Activated T-helper 2 cell treated with anti-CD3 and anti-CD28 coated beads, Interferon-gamma antibody, Interleukin-2, Interleukin-4, amounts not matched to agents 10 μg/mL and 5 μg/mL and 100 μg/mL, durations not matched to agents 14 hours and 24 hours and 36 hours (primary cell): ENCODE data around the gene LRRC3B. TPM values are rescaled to one million over a fixed set of nuclear protein-coding genes. Genes with fewer than 3 reads are reported as not detected.

Experiments
- DNase-seq: peaks from one replicate; pipeline ENCODE4 v3.0.0; 2021; ENCODE audit warnings: low spot score
- H3K27ac Mint-ChIP-seq: one replicate; pipeline ENCODE4 v1.8.0; 2021; ENCODE audit warnings: mixed read lengths
- H3K27me3 Mint-ChIP-seq: one replicate; pipeline ENCODE4 v1.8.0; 2021; ENCODE audit warnings: low read depth, mixed read lengths
- H3K36me3 Mint-ChIP-seq: one replicate; pipeline ENCODE4 v1.8.0; 2021; ENCODE audit warnings: low read depth, mixed read lengths
- H3K4me1 Mint-ChIP-seq: one replicate; pipeline ENCODE4 v1.8.0; 2021; ENCODE audit warnings: low read depth, mixed read lengths
- H3K4me3 Mint-ChIP-seq: one replicate; pipeline ENCODE4 v1.8.0; 2021; ENCODE audit warnings: low read depth, mild to moderate bottlenecking, moderate library complexity, mixed read lengths
- H3K9me3 Mint-ChIP-seq: one replicate; pipeline ENCODE4 v1.8.0; 2021; ENCODE audit warnings: mixed read lengths
- intact Hi-C: fragments of 100-400 bp; cut with micrococcal nuclease; formaldehyde crosslinking; loops from one replicate; pipeline ENCODE4 v1.15.1; 2023
- total RNA-seq: library from RNA; stranded (reverse); gene quantifications from 2 replicates; pipeline ENCODE4 v1.2.3, GENCODE V29; 2022

Gene LRRC3B
- total RNA-seq, 1 donor from 2014 or later, result not detected

GRCh38 chr3:26621176-26621575, 1.4 kb upstream of the LRRC3B start:
- Mint-ChIP-seq H3K4me1 (no peaks in the 10 kb centered on the region), H3K4me3 (no peak overlapping the region), H3K9me3 (no peaks in the 10 kb centered on the region), H3K27ac (no peak overlapping the region), H3K36me3 (no peaks in the 10 kb centered on the region), H3K27me3 (peaks cover 31% of the 10 kb centered on the region)
- intact Hi-C loops, result no loop called here
- no peak for DNase-seq

- Mint-ChIP-seq H3K27me3 (peaks cover 31% of the 10 kb centered on the region), H3K4me1 (no peaks in the 10 kb centered on the region), H3K4me3 (no peak overlapping the region), H3K36me3 (no peaks in the 10 kb centered on the region), H3K9me3 (no peaks in the 10 kb centered on the region), H3K27ac (no peak overlapping the region)
- intact Hi-C loops, result no loop called here
- DNase-seq, result no peak
These were observed 509 bp upstream of the LRRC3B start for GRCh38 chr3:26621906-26622620.

DNA sequence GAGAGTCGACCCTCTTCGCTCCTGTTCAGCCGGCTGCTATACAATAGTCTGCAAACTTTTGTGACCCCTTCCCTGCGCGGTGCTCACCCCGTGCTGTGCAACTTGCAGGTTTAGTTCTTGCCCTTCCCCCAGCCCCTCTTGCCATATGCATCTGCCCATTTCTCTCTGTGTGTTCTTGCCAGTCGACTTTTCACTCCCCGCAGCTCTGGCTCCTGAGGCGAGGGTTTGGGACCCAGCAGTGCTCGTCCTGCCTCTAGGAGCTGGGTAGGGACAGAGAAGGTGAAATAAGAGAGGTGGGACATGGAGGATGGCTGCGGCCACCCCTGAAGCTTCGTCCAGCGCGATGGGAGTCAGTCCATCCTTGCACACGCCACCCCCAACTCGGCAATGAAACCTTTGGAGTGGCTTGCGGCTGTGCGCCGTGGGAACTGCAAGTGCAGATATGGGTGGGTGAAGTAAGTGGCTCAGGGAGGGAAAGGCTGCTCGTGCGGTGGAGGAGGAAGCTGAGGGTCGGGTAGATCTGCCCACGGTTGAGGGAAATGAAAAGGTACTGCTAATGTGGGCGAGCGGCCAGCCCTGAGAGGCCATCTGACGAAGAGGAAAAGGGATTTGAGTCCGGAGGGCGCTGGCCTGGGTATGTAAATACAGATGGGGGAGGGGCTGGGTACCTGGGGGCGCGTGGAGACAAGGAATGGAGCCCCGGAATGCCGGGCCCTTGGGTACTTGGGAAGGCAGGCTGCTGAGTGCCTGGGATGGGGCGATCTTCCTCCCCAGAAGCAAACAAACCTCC, 1.0 kb downstream of the LRRC3B start:
- intact Hi-C loops, result no loop called here
- Mint-ChIP-seq H3K4me1 (no peaks in the 10 kb centered on the region), H3K36me3 (no peaks in the 10 kb centered on the region), H3K27me3 (peaks cover 31% of the 10 kb centered on the region), H3K4me3 (no peak overlapping the region), H3K27ac (no peak overlapping the region), H3K9me3 (no peaks in the 10 kb centered on the region)
- no peak for DNase-seq

GRCh38 chr3:26624209-26624765, 1.7 kb downstream of the LRRC3B start:
- Mint-ChIP-seq H3K27ac (no peak overlapping the region), H3K4me1 (no peaks in the 10 kb centered on the region), H3K9me3 (no peaks in the 10 kb centered on the region), H3K27me3 (peaks cover 31% of the 10 kb centered on the region), H3K4me3 (no peak overlapping the region), H3K36me3 (no peaks in the 10 kb centered on the region)
- no peak for DNase-seq
- intact Hi-C loops, result no loop called here

GRCh38 chr3:26625187-26625586, 2.6 kb downstream of the LRRC3B start:
- no peaks in the 10 kb centered on the region for H3K36me3 Mint-ChIP-seq
- no peak overlapping the region for H3K4me3 Mint-ChIP-seq
- intact Hi-C loops, result no loop called here
- DNase-seq, result no peak
- peaks cover 31% of the 10 kb centered on the region for H3K27me3 Mint-ChIP-seq
- no peak overlapping the region for H3K27ac Mint-ChIP-seq
- H3K4me1 Mint-ChIP-seq, result no peaks in the 10 kb centered on the region
- H3K9me3 Mint-ChIP-seq, result no peaks in the 10 kb centered on the region

DNA sequence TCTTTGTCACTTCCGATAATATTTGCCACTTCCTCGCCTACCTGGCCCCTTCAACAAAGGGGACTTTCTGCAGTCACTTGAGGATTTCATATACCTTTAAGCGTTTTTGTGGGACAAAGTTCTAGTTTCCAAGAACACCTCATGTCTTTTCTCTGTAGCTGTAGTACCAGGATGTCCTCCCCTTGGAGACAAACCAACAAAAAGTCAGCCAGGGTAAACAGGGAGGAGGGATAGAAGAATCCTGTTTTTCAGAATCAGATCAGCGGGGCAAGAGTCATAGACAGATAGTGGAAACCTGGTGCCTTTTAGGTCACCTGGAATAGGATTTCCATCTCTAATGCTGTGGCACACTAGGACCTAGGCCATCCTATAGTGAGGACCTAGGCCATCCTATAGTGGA, 4.5 kb downstream of the LRRC3B start:
- no peak for DNase-seq
- H3K27me3 Mint-ChIP-seq, result peaks cover 19% of the 10 kb centered on the region
- intact Hi-C loops, result no loop called here
- H3K9me3 Mint-ChIP-seq, result no peaks in the 10 kb centered on the region
- no peaks in the 10 kb centered on the region for H3K4me1 Mint-ChIP-seq
- no peak overlapping the region for H3K4me3 Mint-ChIP-seq
- H3K27ac Mint-ChIP-seq, result no peak overlapping the region
- H3K36me3 Mint-ChIP-seq, result no peaks in the 10 kb centered on the region

DNA sequence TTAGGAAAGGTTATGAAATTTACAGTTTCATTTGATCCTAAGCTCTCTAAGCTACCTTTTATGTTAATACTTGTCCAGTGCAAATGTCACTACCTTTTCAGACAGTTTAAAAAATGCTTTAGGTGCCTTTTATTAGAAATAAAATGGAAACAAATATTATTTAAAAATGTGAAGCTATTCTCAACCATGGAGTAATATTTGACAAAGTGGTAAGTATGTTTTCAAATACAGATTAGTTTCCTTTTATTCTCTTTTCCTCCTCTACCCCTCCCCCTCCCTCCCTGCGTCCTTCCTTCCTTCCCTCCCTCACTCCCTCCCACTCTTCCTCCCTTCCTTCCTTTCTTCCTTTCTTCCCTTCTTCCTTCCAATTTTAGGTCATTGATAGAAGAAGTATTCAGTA, 6.3 kb downstream of the LRRC3B start:
- no peak for DNase-seq
- H3K9me3 Mint-ChIP-seq, result no peaks in the 10 kb centered on the region
- intact Hi-C loops, result no loop called here
- H3K4me3 Mint-ChIP-seq, result no peak overlapping the region
- no peaks in the 10 kb centered on the region for H3K4me1 Mint-ChIP-seq
- no peaks in the 10 kb centered on the region for H3K36me3 Mint-ChIP-seq
- H3K27me3 Mint-ChIP-seq, result peaks cover 4% of the 10 kb centered on the region
- no peak overlapping the region for H3K27ac Mint-ChIP-seq

DNA sequence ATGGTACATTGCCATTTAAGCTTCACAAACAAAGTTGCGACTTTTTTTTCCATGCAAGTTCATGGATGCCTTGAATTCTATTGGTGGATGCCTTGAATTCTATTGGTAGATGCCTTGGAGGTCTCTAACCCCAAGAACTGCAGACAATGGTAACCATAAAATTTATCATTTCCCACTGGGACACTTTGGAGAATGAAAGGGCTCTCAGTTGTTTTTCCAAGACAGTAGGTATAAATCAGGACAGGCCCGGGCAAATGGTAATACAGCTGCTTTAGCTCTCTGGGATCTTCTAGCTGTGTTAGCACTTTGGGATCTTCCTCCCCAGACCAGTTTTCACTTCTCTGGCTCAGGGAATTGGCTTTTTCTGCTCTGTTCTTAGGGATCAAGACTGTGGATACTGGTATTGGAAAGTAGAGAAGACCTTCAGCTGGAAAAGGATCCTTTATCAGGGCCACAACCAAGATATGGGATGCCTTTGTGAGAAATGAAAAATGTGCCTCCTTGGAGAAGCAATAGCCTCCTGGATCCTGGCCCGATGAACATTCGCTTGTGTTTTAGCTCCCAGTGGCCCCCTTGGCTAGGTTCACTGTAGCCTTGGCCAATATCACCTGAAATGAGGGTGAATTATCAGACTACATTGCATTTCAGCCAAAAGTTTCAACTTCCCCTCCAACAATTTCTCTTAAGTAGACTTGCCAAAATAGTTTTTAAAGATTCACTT, 8.3 kb downstream of the LRRC3B start:
- no peaks in the 10 kb centered on the region for H3K27me3 Mint-ChIP-seq
- no peaks in the 10 kb centered on the region for H3K36me3 Mint-ChIP-seq
- intact Hi-C loops, result no loop called here
- H3K4me1 Mint-ChIP-seq, result no peaks in the 10 kb centered on the region
- H3K27ac Mint-ChIP-seq, result no peak overlapping the region
- DNase-seq, result no peak
- no peak overlapping the region for H3K4me3 Mint-ChIP-seq
- H3K9me3 Mint-ChIP-seq, result no peaks in the 10 kb centered on the region

GRCh38 chr3:26631390-26631738, 8.8 kb downstream of the LRRC3B start:
- Mint-ChIP-seq H3K27ac (no peak overlapping the region), H3K9me3 (no peaks in the 10 kb centered on the region), H3K4me3 (no peak overlapping the region), H3K27me3 (no peaks in the 10 kb centered on the region), H3K36me3 (no peaks in the 10 kb centered on the region), H3K4me1 (no peaks in the 10 kb centered on the region)
- DNase-seq, result no peak
- intact Hi-C loops, result no loop called here

DNA sequence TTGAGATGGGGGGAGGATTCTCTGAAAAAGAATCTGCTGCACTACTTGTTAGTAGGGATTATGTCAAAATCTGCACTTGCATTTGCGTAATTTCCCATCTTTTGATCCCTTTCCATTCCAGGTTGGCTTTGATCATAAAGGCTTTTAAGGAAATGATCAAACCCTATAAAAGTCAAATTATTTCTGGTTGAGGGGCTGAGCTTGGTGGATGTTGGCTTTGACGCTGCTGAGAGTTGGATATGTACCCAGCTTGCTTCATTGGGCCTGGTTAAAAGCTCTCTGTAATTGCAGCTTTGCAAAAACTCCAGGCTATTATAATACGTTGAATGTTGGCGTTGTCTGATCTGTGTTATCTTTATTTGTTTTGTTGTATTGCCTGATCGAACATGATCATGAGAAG, 12.0 kb downstream of the LRRC3B start:
- Mint-ChIP-seq H3K36me3 (no peaks in the 10 kb centered on the region), H3K27ac (no peak overlapping the region), H3K9me3 (no peaks in the 10 kb centered on the region), H3K27me3 (no peaks in the 10 kb centered on the region), H3K4me3 (no peak overlapping the region), H3K4me1 (no peaks in the 10 kb centered on the region)
- intact Hi-C loops, result no loop called here
- no peak for DNase-seq

DNA sequence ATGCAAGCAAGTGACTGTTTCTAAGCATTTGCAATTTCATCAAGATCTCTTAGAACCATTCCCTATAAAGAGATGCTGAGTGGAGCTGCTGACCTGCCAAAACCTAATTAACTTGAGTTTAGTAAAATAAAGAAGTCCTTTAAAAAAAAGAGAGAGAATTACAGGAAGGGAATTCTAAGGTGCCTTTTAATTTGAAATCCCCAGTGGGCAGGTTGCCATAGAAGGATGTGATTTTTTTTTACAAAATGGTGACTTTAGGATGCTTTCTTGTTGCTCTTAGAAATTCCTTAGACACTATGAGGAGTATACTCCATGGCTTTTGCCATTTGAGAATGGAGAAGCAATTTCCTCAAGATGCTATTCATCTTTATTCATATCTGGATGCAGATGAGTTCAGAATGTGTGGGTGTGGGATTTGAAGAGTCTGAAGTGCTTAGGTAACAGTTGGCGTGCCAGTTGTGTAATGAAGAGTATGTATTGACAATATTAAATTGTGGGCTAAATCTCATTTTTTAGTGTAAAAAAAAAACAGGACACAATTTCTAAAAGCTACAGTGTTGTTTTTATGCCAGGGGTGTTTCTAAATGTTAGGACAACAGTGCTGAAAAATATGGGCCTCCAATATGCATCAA, 13.6 kb downstream of the LRRC3B start:
- H3K4me3 Mint-ChIP-seq, result no peak overlapping the region
- H3K36me3 Mint-ChIP-seq, result no peaks in the 10 kb centered on the region
- no peaks in the 10 kb centered on the region for H3K27me3 Mint-ChIP-seq
- no peak overlapping the region for H3K27ac Mint-ChIP-seq
- intact Hi-C loops, result no loop called here
- no peak for DNase-seq
- no peaks in the 10 kb centered on the region for H3K9me3 Mint-ChIP-seq
- H3K4me1 Mint-ChIP-seq, result no peaks in the 10 kb centered on the region

DNA sequence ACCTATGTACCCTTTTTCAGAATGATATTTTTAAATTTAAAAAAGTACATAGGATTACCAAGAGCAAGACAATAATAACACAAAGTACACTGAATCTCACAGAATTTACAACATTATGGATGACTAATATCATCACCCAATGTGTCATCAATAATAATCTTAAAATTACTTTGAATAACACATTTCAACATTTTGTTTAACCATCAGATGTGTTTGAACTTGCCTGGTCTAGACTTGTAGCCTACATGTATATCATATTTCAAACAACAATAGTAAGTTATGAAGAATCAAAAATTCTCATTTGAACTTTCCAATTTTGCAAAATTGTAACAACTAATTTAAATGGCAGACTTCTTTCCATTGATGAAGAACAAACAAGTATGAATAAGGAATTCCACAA, 15.1 kb downstream of the LRRC3B start:
- DNase-seq, result no peak
- H3K9me3 Mint-ChIP-seq, result peaks cover 5% of the 10 kb centered on the region
- H3K36me3 Mint-ChIP-seq, result no peaks in the 10 kb centered on the region
- H3K27ac Mint-ChIP-seq, result no peak overlapping the region
- H3K4me3 Mint-ChIP-seq, result no peak overlapping the region
- no peaks in the 10 kb centered on the region for H3K4me1 Mint-ChIP-seq
- intact Hi-C loops, result no loop called here
- no peaks in the 10 kb centered on the region for H3K27me3 Mint-ChIP-seq
